Fibroblast of skin of scalp (primary cell): ENCODE results near the gene FAM193B.
"Not testable (repeated sequence)": the region's sequence is repeated elsewhere in the genome, so short reads cannot be mapped to it uniquely, and the experiment has no call there.

Experiments
- DNase-seq: peaks from one replicate; pipeline ENCODE4 v3.0.0-alpha.2; 2013

FAM193B gene

GRCh38 chr5:177499842-177500241 is 54.5 kb downstream of the FAM193B start:
- DNase-seq: no peak

GRCh38 chr5:177498013-177498787 is 56.2 kb downstream of the FAM193B start:
- no peak for DNase-seq

DNA sequence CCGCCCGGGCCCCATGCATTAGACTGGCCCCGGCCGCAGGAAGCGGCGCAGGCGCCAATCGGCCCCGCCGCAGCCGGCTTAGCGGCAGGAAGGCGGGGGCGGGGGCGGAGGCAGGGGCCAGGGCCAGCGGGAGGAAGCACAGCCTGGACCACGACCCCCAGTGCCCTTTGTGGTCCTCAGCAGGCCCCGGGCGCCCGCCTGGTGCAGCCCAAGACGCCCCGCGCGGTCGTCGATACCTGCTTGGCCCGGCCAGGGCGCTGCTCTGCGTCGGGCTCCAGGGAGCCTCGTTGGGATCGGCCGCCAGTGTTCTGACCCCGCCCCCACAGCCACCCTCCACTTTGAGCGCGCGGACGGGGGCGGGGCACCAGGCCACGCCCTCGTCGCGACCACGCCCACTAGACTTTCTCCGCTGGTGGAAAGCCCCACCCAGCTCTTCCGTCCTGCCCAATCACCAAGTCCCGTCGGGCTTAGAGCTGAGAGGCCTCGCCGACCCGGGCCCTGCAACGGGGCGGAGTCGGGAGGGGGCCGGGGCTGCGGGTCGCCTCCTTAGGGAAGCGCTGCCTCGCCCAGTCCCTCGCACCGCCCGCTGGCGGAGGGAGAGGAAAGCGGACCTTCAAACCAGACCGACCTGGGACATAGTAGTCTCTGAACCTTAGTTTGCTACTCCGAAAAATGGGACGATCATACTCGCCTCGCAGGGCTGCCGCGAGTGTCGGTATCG is 56.9 kb downstream of the FAM193B start, which contains the start of gene PDLIM7:
PDLIM7 (minus strand) TSS at position 313 of the 721 bp plus-strand sequence. CDS start 1,092 bp downstream, outside the sequence.
- peak; percentile 99 for DNase-seq

DNA sequence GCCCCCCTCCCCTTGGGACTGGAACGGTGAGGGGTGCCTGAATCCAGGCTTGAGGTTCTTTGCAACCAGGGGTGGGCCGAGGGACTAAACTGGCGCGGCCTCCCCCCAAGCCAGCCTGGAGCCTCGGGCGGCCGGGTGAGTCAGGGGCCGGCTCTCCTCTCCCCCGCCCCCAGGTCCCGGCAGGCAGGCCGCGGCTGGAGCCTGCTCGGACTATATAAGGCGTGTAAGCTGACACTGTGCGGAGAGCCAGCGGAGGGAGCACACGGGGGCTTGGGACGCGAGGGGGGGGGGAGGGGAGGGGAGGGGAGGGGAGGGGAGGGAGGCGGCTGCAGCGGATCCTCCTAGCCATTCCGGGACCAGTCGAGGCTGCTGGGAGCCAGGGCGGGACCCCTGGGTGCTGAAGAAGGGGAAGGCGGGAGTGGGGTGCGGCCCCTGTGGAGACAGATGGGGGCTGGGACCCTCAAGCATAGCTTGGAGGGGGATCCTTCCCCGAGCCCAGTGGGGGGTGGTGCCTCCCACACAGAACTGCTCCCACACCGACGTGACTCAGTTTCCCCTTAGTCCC is 57.6 kb downstream of the FAM193B start:
- DNase-seq: peak; percentile 99

- DNase-seq: peak; percentile 79
These were observed 58.2 kb downstream of the FAM193B start for GRCh38 chr5:177496070-177496726.

GRCh38 chr5:177495243-177496060 is 58.9 kb downstream of the FAM193B start:
- DNase-seq: peak; percentile 98

DNA sequence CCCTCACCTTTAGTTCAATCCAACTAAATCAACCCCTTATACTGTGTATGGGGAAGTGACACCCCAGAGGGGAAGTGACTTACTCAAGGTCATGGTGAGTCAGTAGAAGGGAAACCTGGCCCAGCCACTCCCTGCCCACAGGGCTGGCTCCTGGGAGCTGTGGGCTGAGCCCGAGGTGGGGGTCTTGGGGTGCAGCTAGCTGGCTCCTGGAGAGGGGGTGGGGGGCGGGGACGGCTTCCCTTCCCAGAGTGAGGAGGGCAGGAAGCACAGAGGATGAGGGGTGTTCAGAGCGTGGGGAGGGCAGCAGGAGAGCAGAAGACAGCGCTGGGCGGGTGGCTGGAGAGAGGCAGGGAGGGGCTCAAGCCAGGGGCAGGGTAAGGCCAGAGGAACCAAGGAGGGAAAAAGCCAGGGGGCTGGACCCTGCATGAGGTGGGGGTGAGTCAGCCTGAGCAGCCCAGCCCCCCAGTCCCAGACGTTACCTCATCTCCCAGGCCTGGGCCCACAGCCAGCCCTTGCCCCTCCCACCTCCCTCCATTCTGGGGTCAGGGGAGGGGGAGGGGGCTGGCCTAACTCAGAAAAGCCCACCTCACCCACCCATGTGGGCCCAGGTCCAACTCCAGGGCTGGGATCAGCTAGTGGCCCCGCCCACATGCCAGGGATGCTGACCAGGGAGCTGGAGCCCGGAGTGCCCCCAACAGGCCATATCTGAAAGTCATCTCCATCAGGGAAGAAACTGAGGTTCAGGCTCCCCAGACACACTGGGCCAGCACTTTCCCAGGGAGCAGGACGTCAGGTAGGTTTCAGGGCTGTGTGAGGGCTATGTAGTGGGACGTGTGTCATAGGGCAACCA is 59.8 kb downstream of the FAM193B start:
- peak; percentile 98 for DNase-seq

GRCh38 chr5:177493795-177494345 is 60.5 kb downstream of the FAM193B start:
- DNase-seq: no peak

- no peak for DNase-seq
These were observed 61.5 kb downstream of the FAM193B start for GRCh38 chr5:177492841-177493240.

DNA sequence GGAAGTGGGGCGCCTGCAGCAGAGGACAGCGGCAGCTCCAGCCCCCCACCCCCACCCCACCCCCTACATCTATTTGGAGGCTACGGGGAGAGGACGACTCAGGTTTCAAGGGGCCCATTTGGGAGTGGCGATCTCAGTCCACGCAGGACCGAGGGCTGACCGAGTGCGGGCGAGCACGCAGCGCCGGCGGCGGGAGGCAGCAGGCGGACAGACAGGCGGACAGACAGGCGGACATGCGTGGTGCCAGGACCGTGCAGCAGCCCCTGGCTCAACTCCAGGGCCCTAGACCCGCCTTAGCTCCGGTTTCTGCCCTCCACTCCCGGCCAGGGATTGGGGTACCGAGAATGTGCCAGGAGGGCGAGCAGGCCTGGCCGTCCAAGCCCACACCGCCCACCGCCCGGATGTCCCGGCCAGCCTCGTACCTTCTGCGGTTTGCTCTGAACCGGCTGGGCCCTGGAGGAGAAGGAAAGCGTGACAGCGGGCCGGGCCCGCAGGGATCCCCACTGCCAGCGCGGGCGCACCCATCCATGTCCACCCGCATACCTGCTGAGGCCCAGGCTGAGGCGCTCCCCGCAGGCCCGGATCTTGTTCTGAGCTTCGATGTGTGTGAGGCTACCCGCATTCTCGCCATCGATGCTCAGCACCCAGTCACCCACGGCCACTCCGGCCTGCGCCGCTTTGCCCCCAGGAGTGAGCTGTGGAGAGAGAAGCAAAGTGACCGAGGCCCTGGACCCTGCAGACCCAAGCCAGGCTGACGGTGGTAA is 62.2 kb downstream of the FAM193B start:
- no peak for DNase-seq

GRCh38 chr5:177491429-177491945 is 62.9 kb downstream of the FAM193B start:
- DNase-seq: peak; percentile 72

DNA sequence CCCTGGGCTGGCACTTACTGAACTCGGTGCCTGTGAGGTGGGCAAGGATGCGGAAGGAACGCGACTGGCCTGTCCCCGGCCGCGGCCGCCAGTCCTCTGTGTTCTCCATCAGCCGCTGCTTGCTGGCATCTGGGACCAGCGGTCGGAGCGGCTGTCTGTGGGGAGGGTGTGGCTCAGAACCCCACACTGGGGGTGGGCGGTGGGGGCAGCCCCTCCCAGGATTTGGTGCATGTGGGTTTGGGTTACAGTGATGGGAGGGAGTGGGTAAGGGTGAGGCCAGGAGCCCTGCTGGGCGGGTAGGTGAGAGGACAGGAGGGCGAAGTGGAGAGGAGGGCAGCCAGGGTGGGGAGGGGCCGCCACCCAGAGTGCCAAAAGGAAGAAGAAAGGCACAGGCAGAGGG is 63.4 kb downstream of the FAM193B start:
- DNase-seq: no peak

- DNase-seq: no peak
These were observed 63.9 kb downstream of the FAM193B start for GRCh38 chr5:177490311-177490991.

DNA sequence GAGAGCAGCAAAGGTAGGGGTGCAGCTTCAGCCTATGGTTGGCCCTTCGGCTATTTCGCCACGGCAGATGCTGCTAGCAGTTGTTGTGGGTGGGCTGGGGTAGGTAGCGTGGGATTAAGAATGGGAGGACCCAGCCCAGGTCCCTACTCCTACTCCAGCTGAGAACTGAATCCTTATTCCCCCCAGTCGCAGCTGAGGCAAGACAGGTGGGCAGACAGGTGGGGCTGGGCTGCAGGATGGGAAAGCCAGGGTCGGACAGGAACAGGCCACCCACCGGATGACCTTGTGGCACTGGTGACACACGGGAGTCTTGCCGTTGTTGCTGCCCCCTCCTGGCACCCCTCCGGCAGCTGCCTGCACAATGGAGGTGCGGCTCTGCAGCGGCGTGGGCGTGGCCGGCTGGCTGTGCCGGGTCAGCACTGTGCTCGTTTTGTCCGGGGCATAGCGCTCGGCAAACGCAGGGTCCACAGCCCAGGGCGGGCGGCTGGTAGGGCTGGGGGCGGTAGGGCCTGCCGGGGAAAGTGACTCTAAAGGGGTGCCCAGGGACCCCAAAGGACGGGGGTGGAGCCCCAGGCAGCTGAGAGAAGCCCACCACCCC is 65.1 kb downstream of the FAM193B start:
- no peak for DNase-seq

DNA sequence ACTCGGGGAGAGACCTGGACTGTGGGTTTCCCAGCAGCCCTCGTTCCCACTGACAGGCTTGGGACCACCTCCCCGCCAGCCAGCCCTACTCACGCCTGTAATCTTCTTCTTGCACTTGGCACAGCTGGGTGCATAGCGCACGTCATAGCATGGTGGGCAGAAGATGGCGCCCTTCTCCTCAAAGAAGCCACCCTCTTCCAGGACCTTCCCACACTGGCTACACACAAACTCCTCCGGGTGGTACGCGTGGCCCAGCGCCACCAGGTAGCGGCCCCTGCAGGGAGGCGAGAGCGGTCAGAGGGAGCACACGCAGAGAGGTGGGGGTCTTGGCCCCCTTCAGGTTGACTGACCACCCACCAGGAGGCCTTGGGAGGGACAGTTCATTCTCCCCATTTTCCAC is 66.4 kb downstream of the FAM193B start:
- no peak for DNase-seq

DNA sequence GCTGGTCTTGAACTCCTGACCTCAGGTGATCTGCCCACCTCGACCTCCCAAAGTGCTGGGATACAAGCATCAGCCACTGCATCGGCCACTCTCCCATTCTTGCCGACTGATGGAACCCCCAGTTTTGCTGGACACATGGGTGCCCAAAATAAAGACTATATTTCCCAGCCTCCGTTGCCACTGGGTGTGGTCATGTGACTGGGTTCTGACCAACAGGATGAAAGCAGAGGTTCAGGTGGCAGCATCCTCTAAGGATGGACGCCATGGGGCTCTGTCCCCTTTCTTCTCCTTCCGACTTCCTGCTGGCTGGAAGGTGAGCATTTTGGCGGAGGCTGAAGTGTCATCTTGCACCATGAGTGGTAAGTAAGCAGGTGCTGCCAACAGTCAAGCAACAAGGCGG is 67.2 kb downstream of the FAM193B start:
- DNase-seq: no peak

- no peak for DNase-seq
These were observed 68.1 kb downstream of the FAM193B start for GRCh38 chr5:177486256-177486655.

DNA sequence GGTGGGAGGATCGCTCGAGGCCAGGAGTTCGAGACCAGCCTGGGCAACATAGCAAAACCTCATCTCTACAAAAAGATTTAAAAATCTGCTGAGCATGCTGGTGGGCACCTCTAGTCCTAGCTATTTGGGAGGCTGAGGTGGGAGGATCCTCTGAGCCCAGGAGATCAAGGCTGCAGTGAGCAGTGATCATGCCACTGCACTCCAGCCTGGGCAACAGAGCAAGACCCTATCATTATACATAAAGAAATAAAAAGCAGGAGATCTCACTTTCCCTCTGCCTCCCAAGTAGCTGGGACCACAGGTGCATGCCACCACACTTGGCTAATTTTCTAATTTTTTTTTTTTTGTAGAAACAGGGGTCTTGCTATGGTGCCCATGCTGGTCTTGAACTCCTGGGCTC is 68.6 kb downstream of the FAM193B start:
- DNase-seq: not testable (repeated sequence)
